Measurements from ENCODE around the gene PLEKHH1. TPM values are rescaled to one million over a fixed set of nuclear protein-coding genes. Genes with fewer than 3 reads are reported as not detected.

Gene PLEKHH1
- 1 to 10 TPM; 1.9 to 4.1 (median 3.0) TPM for total RNA-seq
- long read RNA-seq: 0 reads

DNA sequence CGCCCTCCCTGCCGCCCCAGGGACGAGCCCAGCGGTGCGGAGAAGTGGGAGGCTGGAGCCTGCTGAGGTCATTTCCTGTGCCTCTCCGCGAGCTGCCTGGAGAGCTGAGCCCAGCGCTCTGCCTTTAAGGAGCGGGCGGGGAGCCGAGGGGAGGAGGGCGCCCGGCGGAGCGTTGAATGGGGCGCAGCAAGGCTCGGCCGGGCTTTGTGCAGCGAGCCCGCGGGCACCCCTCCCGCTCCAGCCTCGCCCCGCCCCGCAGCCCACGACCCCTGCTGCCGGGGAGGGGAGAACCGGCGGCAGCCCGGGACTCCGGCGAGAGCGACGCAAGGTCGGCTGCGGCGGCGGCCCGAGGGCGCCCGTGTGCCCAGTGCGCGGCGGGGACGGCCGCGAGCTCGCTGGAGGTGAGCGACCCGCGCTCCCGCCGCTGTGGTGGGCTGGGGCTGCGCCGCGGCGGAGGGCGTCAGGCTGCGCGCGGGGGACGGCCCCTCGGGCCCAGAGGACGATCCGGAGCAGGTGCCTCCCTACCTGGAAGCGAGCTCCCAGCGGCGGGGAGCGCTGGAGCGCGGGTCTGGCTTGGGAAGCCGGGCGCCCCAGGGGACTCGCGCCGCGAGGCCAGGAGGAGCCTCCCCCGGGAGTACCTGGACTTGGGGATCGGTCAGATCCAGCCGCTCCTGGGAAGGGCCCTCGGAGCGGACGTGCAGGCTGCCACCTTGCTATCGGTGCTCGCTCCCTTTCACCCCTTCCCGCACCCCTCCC lies at the start of gene PLEKHH1:
TSS of gene PLEKHH1 (plus strand) at position 293 of the 756 bp plus-strand sequence. CDS start 8,578 bp downstream, outside the sequence.
- Histone ChIP-seq H3K27me3 (no peaks in the 10 kb centered on the region), H3K4me3 (peak within 1 kb of the TSS; percentile 56 to 64 (median 63)), H3K4me1 (peaks cover 0 to 5% (median 2%) of the 10 kb centered on the region in 4 donors), H3K9me3 (no peaks in the 10 kb centered on the region), H3K27ac (peak within 1 kb of the TSS in 2 of 3 donors; percentile 43 to 74), H3K36me3 (no peaks in the 10 kb centered on the region)
- DNase-seq: peak; percentile 83 to 88 (median 85)
- intact Hi-C loops (cut with DNase I): no loop called here
- WGBS (ENCODE audit: insufficient coverage, low coverage, low lambda C conversion rate, missing lambda C conversion rate): no CpG with 5 or more reads among the region's 86 CpGs
- TF ChIP-seq, protein P1, sequence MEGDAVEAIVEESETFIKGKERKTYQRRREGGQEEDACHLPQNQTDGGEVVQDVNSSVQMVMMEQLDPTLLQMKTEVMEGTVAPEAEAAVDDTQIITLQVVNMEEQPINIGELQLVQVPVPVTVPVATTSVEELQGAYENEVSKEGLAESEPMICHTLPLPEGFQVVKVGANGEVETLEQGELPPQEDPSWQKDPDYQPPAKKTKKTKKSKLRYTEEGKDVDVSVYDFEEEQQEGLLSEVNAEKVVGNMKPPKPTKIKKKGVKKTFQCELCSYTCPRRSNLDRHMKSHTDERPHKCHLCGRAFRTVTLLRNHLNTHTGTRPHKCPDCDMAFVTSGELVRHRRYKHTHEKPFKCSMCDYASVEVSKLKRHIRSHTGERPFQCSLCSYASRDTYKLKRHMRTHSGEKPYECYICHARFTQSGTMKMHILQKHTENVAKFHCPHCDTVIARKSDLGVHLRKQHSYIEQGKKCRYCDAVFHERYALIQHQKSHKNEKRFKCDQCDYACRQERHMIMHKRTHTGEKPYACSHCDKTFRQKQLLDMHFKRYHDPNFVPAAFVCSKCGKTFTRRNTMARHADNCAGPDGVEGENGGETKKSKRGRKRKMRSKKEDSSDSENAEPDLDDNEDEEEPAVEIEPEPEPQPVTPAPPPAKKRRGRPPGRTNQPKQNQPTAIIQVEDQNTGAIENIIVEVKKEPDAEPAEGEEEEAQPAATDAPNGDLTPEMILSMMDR (IDR thresholded peaks at IDR 0.05): no peak
- TF ChIP-seq POLR2A (IDR thresholded peaks at IDR 0.05): peak; percentile 77
- ATAC-seq: peak; percentile 97 to 99 (median 98)

DNA sequence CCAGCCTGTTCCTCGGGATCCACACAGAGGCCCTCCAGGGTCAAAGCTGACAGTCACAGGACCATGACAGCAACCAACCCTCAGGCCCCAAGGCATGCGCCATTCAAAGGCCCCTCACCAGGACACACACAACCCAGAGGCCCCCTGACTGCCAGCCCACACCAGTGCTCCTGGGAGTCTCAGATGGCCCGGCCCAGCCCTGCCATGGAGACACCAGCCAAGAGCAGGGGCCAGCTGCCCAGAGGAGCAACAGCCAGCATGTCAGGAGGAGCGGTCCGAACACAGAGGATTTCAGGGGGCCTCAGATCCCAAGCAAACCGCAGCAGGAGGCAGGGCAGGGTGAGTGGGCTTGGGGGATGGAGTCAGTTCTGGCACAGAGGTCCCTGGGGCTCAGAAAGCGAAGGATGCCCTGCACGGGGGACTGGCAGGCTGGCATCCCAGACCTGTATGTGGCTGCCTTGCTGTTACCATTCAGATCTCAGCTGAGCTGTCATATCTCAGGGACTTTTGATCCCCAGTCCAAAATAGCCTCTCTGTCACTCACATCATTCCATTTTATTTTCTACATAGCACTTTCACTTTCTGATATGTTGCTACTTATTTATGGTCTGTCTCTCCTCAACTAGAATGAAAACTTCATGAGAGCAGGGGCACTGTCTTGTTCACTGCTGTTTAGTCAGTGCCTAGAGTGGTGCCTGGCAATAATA lies 49.4 kb upstream of the PLEKHH1 start:
- no peak overlapping the region for H3K27ac ChIP-seq
- intact Hi-C loops (cut with DNase I): no loop called here
- DNase-seq (no peak), ATAC-seq (no peak)
- H3K4me1 ChIP-seq: no peaks in the 10 kb centered on the region
- TF ChIP-seq, protein P1 (IDR thresholded peaks at IDR 0.05): no peak
- TF ChIP-seq POLR2A (IDR thresholded peaks at IDR 0.05): no peak
- H3K4me3 ChIP-seq: no peak overlapping the region
- H3K36me3 ChIP-seq: no peaks in the 10 kb centered on the region
- H3K27me3 ChIP-seq: no peaks in the 10 kb centered on the region
- H3K9me3 ChIP-seq: no peaks in the 10 kb centered on the region
- 90% methylated on average over 2 of the region's 8 CpGs for WGBS (ENCODE audit: insufficient coverage, low coverage, low lambda C conversion rate, missing lambda C conversion rate)

DNA sequence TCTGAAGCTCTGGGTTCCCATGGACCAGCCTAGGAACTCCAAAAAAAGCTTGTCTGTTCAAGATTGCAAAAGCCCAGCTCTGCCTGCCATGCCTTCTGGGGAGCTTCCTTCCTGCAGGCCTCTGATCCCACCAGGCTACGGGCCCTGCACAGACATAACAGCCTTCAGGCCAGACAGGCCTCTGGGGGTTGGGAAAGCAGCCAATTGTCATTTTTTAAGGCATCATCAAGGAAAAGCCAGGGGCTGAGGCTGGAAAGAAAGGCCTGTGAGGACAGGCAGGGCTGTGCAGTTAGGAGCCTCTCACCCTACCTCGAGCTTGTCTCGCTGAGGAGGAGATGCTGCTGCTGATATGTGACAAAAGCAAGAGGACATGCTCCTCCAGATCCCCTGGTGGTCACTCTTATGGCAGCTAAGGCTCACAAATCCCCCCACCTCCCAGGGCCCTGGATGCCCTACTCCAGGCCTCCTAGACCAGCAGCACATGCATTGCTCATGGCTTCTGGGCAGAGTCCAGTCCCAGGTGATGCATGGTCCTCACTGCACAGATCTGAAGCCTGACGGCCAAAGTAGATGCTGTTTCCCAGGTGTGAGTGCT lies 47.5 kb upstream of the PLEKHH1 start:
- Histone ChIP-seq H3K27me3 (no peaks in the 10 kb centered on the region), H3K9me3 (no peaks in the 10 kb centered on the region), H3K36me3 (no peaks in the 10 kb centered on the region), H3K4me3 (no peak overlapping the region), H3K4me1 (no peaks in the 10 kb centered on the region), H3K27ac (no peak overlapping the region)
- TF ChIP-seq POLR2A (IDR thresholded peaks at IDR 0.05): no peak
- TF ChIP-seq, protein P1 (IDR thresholded peaks at IDR 0.05): no peak
- intact Hi-C loops (cut with DNase I): no loop called here
- DNase-seq (no peak), ATAC-seq (peak; percentile 33 to 52 (median 40))
- WGBS (ENCODE audit: insufficient coverage, low coverage, low lambda C conversion rate, missing lambda C conversion rate): 92% methylated on average over 2 of the region's 4 CpGs

DNA sequence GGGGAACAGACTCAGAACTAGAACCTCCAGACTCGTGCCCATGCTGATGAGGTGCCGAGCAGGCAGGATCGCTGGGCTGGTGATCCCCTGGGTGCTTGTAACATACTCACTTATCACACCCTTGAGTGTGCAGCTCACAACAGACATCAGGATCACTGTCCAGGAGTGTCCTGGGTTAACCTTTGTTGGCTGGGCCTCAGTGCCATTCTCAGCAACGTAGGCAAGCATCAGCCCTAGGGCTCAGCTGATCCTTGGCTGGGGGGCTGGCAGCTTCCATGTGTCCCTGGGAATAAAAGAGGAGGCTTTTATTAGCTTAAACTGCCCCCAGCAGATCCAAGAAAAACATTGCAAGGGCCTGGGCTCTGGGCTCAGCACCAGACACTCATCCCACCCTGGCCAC lies 46.2 kb upstream of the PLEKHH1 start:
- ATAC-seq (no peak), DNase-seq (no peak)
- no peaks in the 10 kb centered on the region for H3K4me1 ChIP-seq
- H3K4me3 ChIP-seq: no peak overlapping the region
- no peaks in the 10 kb centered on the region for H3K36me3 ChIP-seq
- H3K9me3 ChIP-seq: no peaks in the 10 kb centered on the region
- no peak overlapping the region for H3K27ac ChIP-seq
- TF ChIP-seq POLR2A (IDR thresholded peaks at IDR 0.05): no peak
- TF ChIP-seq, protein P1 (IDR thresholded peaks at IDR 0.05): no peak
- H3K27me3 ChIP-seq: no peaks in the 10 kb centered on the region
- intact Hi-C loops (cut with DNase I): no loop called here
- WGBS (ENCODE audit: insufficient coverage, low coverage, low lambda C conversion rate, missing lambda C conversion rate): 33% methylated on average over 1 of the region's 4 CpGs
